HepG2 (cell line): ENCODE measurements around the gene YY1. TPM values are rescaled to one million over a fixed set of nuclear protein-coding genes. Genes with fewer than 3 reads are reported as not detected.

Source experiments
- AGO2 ChIP-seq: fragments of 200-400 bp; formaldehyde crosslinking; optimal IDR thresholded peaks from 2 replicates; pipeline ENCODE3; 2017; ENCODE audit warnings: mild to moderate bottlenecking, low read depth, low read length, moderate library complexity
- ARNT2 ChIP-seq: sonication (generic); formaldehyde crosslinking; IDR thresholded peaks from 2 replicates; pipeline ENCODE4 v1.8.0; 2022; ENCODE audit warnings: mild to moderate bottlenecking, low read depth, missing genetic modification reagents, moderate library complexity
- ATF3 ChIP-seq: sonication (generic); formaldehyde crosslinking; IDR thresholded peaks from 2 replicates; pipeline ENCODE4 v1.4.0; 2020; ENCODE audit warnings: missing genetic modification reagents
- FOSL1 ChIP-seq: sonication (generic); formaldehyde crosslinking; IDR thresholded peaks from 2 replicates; pipeline ENCODE4 v1.9.0; 2021; ENCODE audit warnings: missing genetic modification reagents, borderline replicate concordance
- FOXC1 ChIP-seq: sonication (generic); formaldehyde crosslinking; IDR thresholded peaks from 2 replicates; pipeline ENCODE4 v1.8.0; 2022; ENCODE audit warnings: mild to moderate bottlenecking, missing genetic modification reagents, borderline replicate concordance
- HNRNPUL1 ChIP-seq: fragments of 200-400 bp; formaldehyde crosslinking; IDR thresholded peaks from 2 replicates; pipeline ENCODE4 v1.6.1; 2017; ENCODE audit warnings: low read depth, mild to moderate bottlenecking, low read length, moderate library complexity
- HOXA7 ChIP-seq: sonication (generic); formaldehyde crosslinking; IDR thresholded peaks from 2 replicates; pipeline ENCODE4 v1.8.1; 2022; ENCODE audit warnings: mild to moderate bottlenecking, missing genetic modification reagents, moderate library complexity
- JUN ChIP-seq: sonication (generic); formaldehyde crosslinking; IDR thresholded peaks from 2 replicates; pipeline ENCODE4 v1.4.0; 2020; ENCODE audit warnings: mild to moderate bottlenecking, missing genetic modification reagents
- NFYB ChIP-seq: sonication (generic); formaldehyde crosslinking; IDR thresholded peaks from 2 replicates; pipeline ENCODE4 v1.4.0; 2020; ENCODE audit warnings: missing genetic modification reagents
- RBM22 ChIP-seq: fragments of 200-400 bp; formaldehyde crosslinking; optimal IDR thresholded peaks from 2 replicates; pipeline ENCODE3; 2017; ENCODE audit warnings: mild to moderate bottlenecking, low read length, moderate library complexity
- RFX1 ChIP-seq: fragments of 450-650 bp; IDR thresholded peaks from 2 replicates; pipeline ENCODE4 v1.6.1; 2017
- SKI ChIP-seq: fragments of 450-650 bp; IDR thresholded peaks from one replicate; pipeline ENCODE4 v1.6.1; 2018; ENCODE audit warnings: mild to moderate bottlenecking; ENCODE audit not compliant: partially characterized antibody
- STAG1 ChIP-seq: sonication (generic); formaldehyde crosslinking; IDR thresholded peaks from 2 replicates; pipeline ENCODE4 v1.4.0; 2020; ENCODE audit warnings: missing genetic modification reagents
- TGIF2 ChIP-seq: IDR thresholded peaks from 2 replicates; pipeline ENCODE4 v1.6.1; 2016; ENCODE audit warnings: control low read depth, missing compliant biosample characterization
- XRCC5 ChIP-seq: fragments of 200-400 bp; formaldehyde crosslinking; optimal IDR thresholded peaks from 2 replicates; pipeline ENCODE3; 2017; ENCODE audit warnings: mild to moderate bottlenecking, low read length
- ZNF33A ChIP-seq: sonication (generic); formaldehyde crosslinking; IDR thresholded peaks from 2 replicates; pipeline ENCODE4 v1.5.1; 2020; ENCODE audit warnings: missing genetic modification reagents, mild to moderate bottlenecking, moderate library complexity, borderline replicate concordance
- ZNF557 ChIP-seq: sonication (generic); formaldehyde crosslinking; IDR thresholded peaks from 2 replicates; pipeline ENCODE4 v1.4.0; 2020; ENCODE audit warnings: missing genetic modification reagents
- ZNF782 ChIP-seq: sonication (generic); formaldehyde crosslinking; IDR thresholded peaks from 2 replicates; pipeline ENCODE4 v1.4.0; 2020; ENCODE audit warnings: missing genetic modification reagents, mild to moderate bottlenecking, borderline replicate concordance
- polyA plus RNA-seq, 8 experiments: library from polyadenylated mRNA; depleted of rRNA in 3 of 8; stranded (reverse) in 7 of 8; unstranded in 1 of 8; fragments of >200 nt; fragmentation: Illumina TruSeq in 4 of 8; extraction: Trizol in 4 of 8; gene quantifications; 2 replicates each; pipeline versions ENCODE4 v1.2.1 to v1.2.3, GENCODE V29; 2011 to 2016; ENCODE audit warnings: low read depth in 4 of 8, missing spikeins in 1 of 8, mixed read lengths in 1 of 8; ENCODE audit not compliant: insufficient read depth in 1 of 8
- total RNA-seq, 5 experiments: library from RNA; depleted of rRNA; stranded (reverse); fragments of >200 nt; fragmentation: Illumina TruSeq; extraction: Trizol; gene quantifications; 2 replicates each; pipeline ENCODE4 v1.2.3, GENCODE V29; 2016; ENCODE audit warnings: low read depth in 1 of 5
- TF ChIP-seq, protein P1 (sequence below): IDR thresholded peaks from 2 replicates; pipeline ENCODE4 v1.6.1; 2012; ENCODE audit warnings: low read depth, low read length, improper control_type of control experiment
- TF ChIP-seq, protein P2 (sequence below): sonication (generic); formaldehyde crosslinking; IDR thresholded peaks from 2 replicates; pipeline ENCODE4 v1.4.0; 2020; ENCODE audit warnings: mild to moderate bottlenecking, low read depth, missing genetic modification reagents
- TF ChIP-seq, protein P3 (sequence below): sonication (generic); formaldehyde crosslinking; IDR thresholded peaks from 2 replicates; pipeline ENCODE4 v1.5.1; 2020; ENCODE audit warnings: missing genetic modification reagents, mild to moderate bottlenecking, borderline replicate concordance

YY1 gene
- total and polyA plus RNA-seq, 2 of the 13 experiments (the other 11 are each of a cell fraction or from before 2014, with no cell fraction given): 29.4 to 68.1 TPM

DNA sequence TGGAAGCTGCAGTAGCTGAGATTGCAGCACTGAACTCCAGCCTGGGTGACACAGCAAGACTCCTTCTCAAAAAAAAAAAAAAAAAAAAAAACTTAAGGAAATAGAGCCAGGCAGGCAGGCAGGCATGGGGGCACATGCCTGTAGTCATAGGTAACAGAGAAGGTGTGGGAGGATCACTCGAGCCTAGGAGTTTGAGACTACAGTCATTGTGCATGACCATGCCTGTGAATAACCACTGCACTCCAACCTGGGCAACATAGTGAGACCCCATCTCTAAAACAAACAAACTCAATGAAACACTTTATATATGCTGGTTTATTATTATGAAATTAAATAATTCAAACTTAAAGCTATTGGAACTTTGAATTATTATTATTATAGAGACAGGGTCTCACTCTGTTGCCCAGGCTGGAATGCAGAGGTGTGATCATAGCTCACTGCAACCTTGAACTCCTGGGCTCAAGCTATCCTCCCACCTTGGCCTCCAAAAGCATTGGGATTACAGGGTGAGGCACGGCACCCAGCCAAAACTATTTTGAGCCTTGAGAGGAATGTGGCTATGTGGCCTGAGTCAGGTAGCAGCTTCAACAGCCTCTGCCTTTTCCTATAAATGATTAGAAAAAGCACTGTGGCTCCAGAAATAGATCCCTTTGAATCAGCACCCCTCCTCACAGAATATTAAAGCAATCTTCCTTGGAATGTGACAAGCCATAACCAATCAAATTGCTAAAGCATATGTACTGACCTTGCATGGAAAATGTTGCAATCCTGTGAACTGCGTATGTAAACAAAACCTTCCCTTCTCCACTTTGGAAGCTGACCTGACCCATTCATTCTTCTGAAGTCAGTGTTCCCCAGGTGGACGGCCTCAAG, 34.7 kb upstream of the YY1 start (continued):
- TF ChIP-seq, protein P1, sequence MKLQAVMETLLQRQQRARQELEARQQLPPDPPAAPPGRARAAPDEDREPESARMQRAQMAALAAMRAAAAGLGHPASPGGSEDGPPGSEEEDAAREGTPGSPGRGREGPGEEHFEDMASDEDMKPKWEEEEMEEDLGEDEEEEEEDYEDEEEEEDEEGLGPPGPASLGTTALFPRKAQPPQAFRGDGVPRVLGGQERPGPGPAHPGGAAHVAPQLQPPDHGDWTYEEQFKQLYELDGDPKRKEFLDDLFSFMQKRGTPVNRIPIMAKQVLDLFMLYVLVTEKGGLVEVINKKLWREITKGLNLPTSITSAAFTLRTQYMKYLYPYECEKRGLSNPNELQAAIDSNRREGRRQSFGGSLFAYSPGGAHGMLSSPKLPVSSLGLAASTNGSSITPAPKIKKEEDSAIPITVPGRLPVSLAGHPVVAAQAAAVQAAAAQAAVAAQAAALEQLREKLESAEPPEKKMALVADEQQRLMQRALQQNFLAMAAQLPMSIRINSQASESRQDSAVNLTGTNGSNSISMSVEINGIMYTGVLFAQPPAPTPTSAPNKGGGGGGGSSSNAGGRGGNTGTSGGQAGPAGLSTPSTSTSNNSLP: peak; percentile 64
- no peak for TF ChIP-seq AGO2
- no peak for TF ChIP-seq ZNF782 (CRISPR knock-in tag)
- TF ChIP-seq NFYB (CRISPR knock-in tag): peak; percentile 67
- TF ChIP-seq FOSL1 (CRISPR knock-in tag): no peak
- TF ChIP-seq RBM22: no peak
- TF ChIP-seq, protein P2, sequence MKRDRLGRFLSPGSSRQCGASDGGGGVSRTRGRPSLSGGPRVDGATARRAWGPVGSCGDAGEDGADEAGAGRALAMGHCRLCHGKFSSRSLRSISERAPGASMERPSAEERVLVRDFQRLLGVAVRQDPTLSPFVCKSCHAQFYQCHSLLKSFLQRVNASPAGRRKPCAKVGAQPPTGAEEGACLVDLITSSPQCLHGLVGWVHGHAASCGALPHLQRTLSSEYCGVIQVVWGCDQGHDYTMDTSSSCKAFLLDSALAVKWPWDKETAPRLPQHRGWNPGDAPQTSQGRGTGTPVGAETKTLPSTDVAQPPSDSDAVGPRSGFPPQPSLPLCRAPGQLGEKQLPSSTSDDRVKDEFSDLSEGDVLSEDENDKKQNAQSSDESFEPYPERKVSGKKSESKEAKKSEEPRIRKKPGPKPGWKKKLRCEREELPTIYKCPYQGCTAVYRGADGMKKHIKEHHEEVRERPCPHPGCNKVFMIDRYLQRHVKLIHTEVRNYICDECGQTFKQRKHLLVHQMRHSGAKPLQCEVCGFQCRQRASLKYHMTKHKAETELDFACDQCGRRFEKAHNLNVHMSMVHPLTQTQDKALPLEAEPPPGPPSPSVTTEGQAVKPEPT (CRISPR knock-in tag): no peak
- no peak for TF ChIP-seq HNRNPUL1
- TF ChIP-seq RFX1: no peak
- TF ChIP-seq, protein P3, sequence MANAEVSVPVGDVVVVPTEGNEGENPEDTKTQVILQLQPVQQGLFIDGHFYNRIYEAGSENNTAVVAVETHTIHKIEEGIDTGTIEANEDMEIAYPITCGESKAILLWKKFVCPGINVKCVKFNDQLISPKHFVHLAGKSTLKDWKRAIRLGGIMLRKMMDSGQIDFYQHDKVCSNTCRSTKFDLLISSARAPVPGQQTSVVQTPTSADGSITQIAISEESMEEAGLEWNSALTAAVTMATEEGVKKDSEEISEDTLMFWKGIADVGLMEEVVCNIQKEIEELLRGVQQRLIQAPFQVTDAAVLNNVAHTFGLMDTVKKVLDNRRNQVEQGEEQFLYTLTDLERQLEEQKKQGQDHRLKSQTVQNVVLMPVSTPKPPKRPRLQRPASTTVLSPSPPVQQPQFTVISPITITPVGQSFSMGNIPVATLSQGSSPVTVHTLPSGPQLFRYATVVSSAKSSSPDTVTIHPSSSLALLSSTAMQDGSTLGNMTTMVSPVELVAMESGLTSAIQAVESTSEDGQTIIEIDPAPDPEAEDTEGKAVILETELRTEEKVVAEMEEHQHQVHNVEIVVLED (CRISPR knock-in tag): peak; percentile 59; the same call in 1 of the 2 replicates
- TF ChIP-seq ARNT2 (CRISPR knock-in tag): 0 out of 2 replicates have a peak, but pooled peaks have one; percentile 60
- no peak for TF ChIP-seq XRCC5
- TF ChIP-seq TGIF2 (CRISPR knock-in tag): 0 out of 2 replicates have a peak, but pooled peaks have one; percentile 64
- TF ChIP-seq ZNF33A (CRISPR knock-in tag): no peak
- TF ChIP-seq STAG1: no peak
- TF ChIP-seq HOXA7 (CRISPR knock-in tag): no peak
- no peak; the same call in 1 of the 2 replicates for TF ChIP-seq FOXC1 (CRISPR knock-in tag)
- TF ChIP-seq JUN (CRISPR knock-in tag): no peak
- TF ChIP-seq ZNF557 (CRISPR knock-in tag): 0 out of 2 replicates have a peak, but pooled peaks have one; percentile 13
- TF ChIP-seq ATF3 (CRISPR knock-in tag): no peak
- peak; percentile 37 for TF ChIP-seq SKI
